SU-DHL-6 (cell line): ENCODE data around the gene KIF4B.
A peak's percentile ranks its signal among the peaks of the same experiment; 100 is the strongest.

ENCODE experiments used
- H2AFZ ChIP-seq: fragments of 200-600 bp; sonication (generic); 2 replicates; pipeline ENCODE4 v1.6.1; 2014; ENCODE audit warnings: low read depth, mild to moderate bottlenecking, moderate library complexity, mixed read lengths, antibody characterized with exemption, low read length; ENCODE audit not compliant: severe bottlenecking
- H3F3A ChIP-seq: fragments of 200-600 bp; shearing (Covaris generic); 2 replicates; pipeline ENCODE4 v1.6.0; 2016; ENCODE audit warnings: antibody characterized with exemption, mild to moderate bottlenecking; ENCODE audit not compliant: insufficient read depth
- H3K27ac ChIP-seq: fragments of 200-600 bp; sonication (generic); 2 replicates; pipeline ENCODE4 v1.5.1; 2016; ENCODE audit warnings: low read depth, mild to moderate bottlenecking, low read length, moderate library complexity, mixed read lengths
- H3K27me3 ChIP-seq: fragments of 200-600 bp; sonication (generic), shearing (Covaris generic); 2 replicates; pipeline ENCODE4 v1.6.0; 2014; ENCODE audit warnings: mild to moderate bottlenecking, low read length
- H3K36me3 ChIP-seq: fragments of 200-600 bp; sonication (generic); 2 replicates; pipeline ENCODE4 v1.6.1; 2014; ENCODE audit warnings: mild to moderate bottlenecking, low read length, mixed read lengths
- H3K4me2 ChIP-seq: fragments of 300-600, 200-600 bp; shearing (Covaris generic), sonication (generic); 2 replicates; pipeline ENCODE4 v1.6.0; 2014; ENCODE audit warnings: low read length, low read depth, mild to moderate bottlenecking; ENCODE audit not compliant: poor library complexity, severe bottlenecking
- H3K4me3 ChIP-seq: fragments of 200-600 bp; sonication (generic); 2 replicates; pipeline ENCODE4 v1.5.1; 2014; ENCODE audit warnings: antibody characterized with exemption, low read length, mild to moderate bottlenecking, mixed read lengths; ENCODE audit not compliant: insufficient read depth, poor library complexity, severe bottlenecking
- H3K79me2 ChIP-seq: fragments of 200-600 bp; sonication (generic); 2 replicates; pipeline ENCODE4 v1.6.1; 2014; ENCODE audit warnings: mild to moderate bottlenecking, low read length, moderate library complexity; ENCODE audit not compliant: insufficient read depth
- H3K9ac ChIP-seq: fragments of 200-600 bp; sonication (generic); 2 replicates; pipeline ENCODE4 v1.7.0; 2014; ENCODE audit warnings: mild to moderate bottlenecking, low read length
- H3K9me2 ChIP-seq: fragments of 200-600 bp; sonication (generic); replicated peaks from 2 replicates; pipeline ENCODE4 v1.6.1; 2014; ENCODE audit warnings: low read length; ENCODE audit not compliant: insufficient read depth
- H3K9me3 ChIP-seq: fragments of 200-600 bp; sonication (generic); 2 replicates; pipeline ENCODE4 v1.6.1; 2014; ENCODE audit warnings: low read length, mixed read lengths; ENCODE audit not compliant: insufficient read depth
- H4K20me1 ChIP-seq: fragments of 200-600 bp; sonication (generic); 2 replicates; pipeline ENCODE4 v1.6.1; 2014; ENCODE audit warnings: low read depth, mild to moderate bottlenecking, antibody characterized with exemption, low read length, moderate library complexity, mixed read lengths
- CTCF ChIP-seq: fragments of 200-600 bp; sonication (generic); IDR thresholded peaks from one replicate; pipeline ENCODE4 v1.5.1; 2017; ENCODE audit warnings: antibody characterized with exemption, mild to moderate bottlenecking, low read length, moderate library complexity; ENCODE audit not compliant: insufficient read depth, poor library complexity, severe bottlenecking
- EZH2phosphoT487 ChIP-seq: fragments of 200-600 bp; sonication (generic), shearing (Covaris generic); conservative IDR thresholded peaks from 2 replicates; pipeline ENCODE4 v1.6.1; 2018; ENCODE audit warnings: mild to moderate bottlenecking, antibody characterized with exemption, low read length, moderate library complexity, mixed read lengths

The KIF4B gene

DNA sequence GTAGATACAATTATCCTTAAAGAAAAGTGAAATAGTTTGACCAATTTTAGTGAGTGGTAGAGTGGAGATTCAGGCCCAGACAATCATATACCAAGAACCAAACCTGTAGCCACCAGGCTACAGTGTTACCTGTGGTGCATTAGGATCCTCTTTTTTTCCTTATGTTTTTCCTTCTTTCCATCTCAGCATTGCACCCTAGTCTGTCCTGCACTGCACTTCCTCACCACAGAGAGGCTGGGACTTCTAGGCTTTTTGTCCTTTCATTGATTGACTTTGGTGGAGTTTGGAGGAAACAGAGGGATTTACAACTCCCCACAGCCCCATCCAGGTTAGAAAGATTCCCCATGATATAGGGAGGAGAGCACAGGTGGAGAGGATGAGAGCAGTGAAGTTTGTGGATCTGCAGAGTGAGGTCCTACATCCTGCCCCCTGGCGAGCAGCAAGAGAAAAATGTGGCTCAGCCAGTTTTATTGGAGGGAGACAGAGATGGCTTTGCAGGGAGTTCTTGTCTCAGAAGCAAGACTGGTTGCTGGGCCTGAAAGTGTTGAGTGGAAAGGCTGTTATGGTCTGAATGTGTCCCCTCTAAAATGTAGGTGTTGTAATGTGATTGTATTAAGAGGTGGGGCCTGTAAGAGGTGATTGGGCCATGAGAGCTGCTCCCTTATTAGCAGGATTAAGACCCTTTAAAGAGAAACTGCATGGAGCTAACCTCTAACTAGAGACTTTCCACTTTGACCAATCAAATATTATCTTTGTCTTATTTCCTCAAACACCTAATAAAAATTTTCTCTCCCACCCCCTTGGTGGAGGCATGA lies 36.2 kb downstream of the KIF4B start:
- Histone ChIP-seq H2AFZ (no peak overlapping the region), H3K36me3 (no peaks in the 10 kb centered on the region), H3K27ac (no peak overlapping the region), H3K4me2 (no peak overlapping the region), H3K79me2 (no peaks in the 10 kb centered on the region), H4K20me1 (no peaks in the 10 kb centered on the region), H3K4me3 (no peak overlapping the region), H3K9me2 (no peaks in the 10 kb centered on the region), H3F3A (no peaks in the 10 kb centered on the region), H3K9me3 (no peaks in the 10 kb centered on the region), H3K27me3 (no peaks in the 10 kb centered on the region), H3K9ac (no peak overlapping the region)
- TF ChIP-seq EZH2phosphoT487, result no peak
- peak; percentile 12 for TF ChIP-seq CTCF

- H3K9ac ChIP-seq, result no peak overlapping the region
- H3K9me2 ChIP-seq, result no peaks in the 10 kb centered on the region
- H2AFZ ChIP-seq, result no peak overlapping the region
- H3K79me2 ChIP-seq, result no peaks in the 10 kb centered on the region
- no peaks in the 10 kb centered on the region for H3F3A ChIP-seq
- H3K27ac ChIP-seq, result no peak overlapping the region
- H3K4me2 ChIP-seq, result no peak overlapping the region
- TF ChIP-seq EZH2phosphoT487 (no peak), CTCF (no peak)
- no peaks in the 10 kb centered on the region for H3K36me3 ChIP-seq
- no peaks in the 10 kb centered on the region for H3K27me3 ChIP-seq
- H3K4me3 ChIP-seq, result no peak overlapping the region
- no peaks in the 10 kb centered on the region for H3K9me3 ChIP-seq
- H4K20me1 ChIP-seq, result no peaks in the 10 kb centered on the region
Observed at GRCh38 chr5:155050384-155051019, 36.9 kb downstream of the KIF4B start.

DNA sequence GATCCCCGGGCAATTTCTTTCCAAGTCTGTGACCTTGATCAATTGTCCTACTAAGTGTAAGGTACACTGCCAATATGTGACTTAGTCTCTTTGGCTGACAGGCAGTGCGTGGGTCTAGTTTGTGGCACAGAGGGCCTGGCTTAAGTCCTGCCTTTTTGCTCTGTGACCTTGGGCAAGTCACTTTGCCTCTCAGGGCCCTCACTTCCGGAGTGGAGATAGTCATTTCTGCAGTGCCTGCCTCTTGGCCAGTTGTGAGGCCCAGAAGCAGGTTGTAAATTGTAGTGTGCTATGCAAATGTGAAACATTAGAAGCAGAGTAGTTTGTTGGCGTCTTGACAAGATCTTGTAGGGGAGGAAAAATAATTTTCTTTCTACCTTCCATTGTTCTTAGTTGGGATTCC lies 39.0 kb downstream of the KIF4B start:
- no peak overlapping the region for H3K27ac ChIP-seq
- no peaks in the 10 kb centered on the region for H3K79me2 ChIP-seq
- H3K9me2 ChIP-seq, result no peaks in the 10 kb centered on the region
- no peak overlapping the region for H3K4me3 ChIP-seq
- no peaks in the 10 kb centered on the region for H3K27me3 ChIP-seq
- no peak overlapping the region for H3K4me2 ChIP-seq
- H3K9me3 ChIP-seq, result no peaks in the 10 kb centered on the region
- no peak for TF ChIP-seq EZH2phosphoT487
- no peak for TF ChIP-seq CTCF
- no peaks in the 10 kb centered on the region for H4K20me1 ChIP-seq
- H3K36me3 ChIP-seq, result no peaks in the 10 kb centered on the region
- no peak overlapping the region for H2AFZ ChIP-seq
- no peak overlapping the region for H3K9ac ChIP-seq
- no peaks in the 10 kb centered on the region for H3F3A ChIP-seq
